ENCODE results near the gene OSBPL6.

OSBPL6 gene

GRCh38 chr2:178275600-178275999 is 81.3 kb downstream of the OSBPL6 start:
- no peak for DNase-seq

- no peak for DNase-seq
Measured at GRCh38 chr2:178277741-178278197, 83.5 kb downstream of the OSBPL6 start.

- no peak for DNase-seq
Measured at GRCh38 chr2:178279142-178279541, 84.8 kb downstream of the OSBPL6 start.

GRCh38 chr2:178279636-178280035 is 85.3 kb downstream of the OSBPL6 start:
- DNase-seq = no peak

- peak; percentile 79 for DNase-seq
Measured at GRCh38 chr2:178280244-178280852, 86.0 kb downstream of the OSBPL6 start.

GRCh38 chr2:178282075-178282815 is 87.9 kb downstream of the OSBPL6 start:
- peak; percentile 51 for DNase-seq

GRCh38 chr2:178283341-178283918 is 89.1 kb downstream of the OSBPL6 start:
- no peak for DNase-seq

GRCh38 chr2:178284613-178285286 is 90.4 kb downstream of the OSBPL6 start:
- DNase-seq = no peak

GRCh38 chr2:178285287-178285615 is 90.9 kb downstream of the OSBPL6 start:
- DNase-seq = no peak

- DNase-seq = no peak
Measured at GRCh38 chr2:178286636-178287035, 92.3 kb downstream of the OSBPL6 start.

GRCh38 chr2:178287652-178288344 is 93.5 kb downstream of the OSBPL6 start:
- DNase-seq = no peak

- no peak for DNase-seq
Measured at GRCh38 chr2:178291703-178292102, 97.4 kb downstream of the OSBPL6 start.

- no peak for DNase-seq
Measured at GRCh38 chr2:178292586-178292985, 98.3 kb downstream of the OSBPL6 start.

- peak; percentile 30 for DNase-seq
Measured at GRCh38 chr2:178295115-178295514, 100.8 kb downstream of the OSBPL6 start.

- no peak for DNase-seq
Measured at GRCh38 chr2:178295906-178296305, 101.6 kb downstream of the OSBPL6 start.

- DNase-seq = no peak
Measured at GRCh38 chr2:178296394-178297090, 102.2 kb downstream of the OSBPL6 start.

GRCh38 chr2:178297091-178297411 is 102.7 kb downstream of the OSBPL6 start:
- DNase-seq = no peak

- DNase-seq = no peak
Measured at GRCh38 chr2:178298785-178299212, 104.5 kb downstream of the OSBPL6 start.

GRCh38 chr2:178301649-178302238 is 107.4 kb downstream of the OSBPL6 start:
- no peak for DNase-seq

GRCh38 chr2:178304333-178304732 is 110.0 kb downstream of the OSBPL6 start:
- no peak for DNase-seq

- peak; percentile 90 for DNase-seq
Measured at GRCh38 chr2:178306352-178307073, 112.2 kb downstream of the OSBPL6 start.
